Jurkat, Clone E6-1 (cell line): ENCODE results near the gene RAB35. TPM values are rescaled to one million over a fixed set of nuclear protein-coding genes. Genes with fewer than 3 reads are reported as not detected.

Source experiments
- DNase-seq: peaks from one replicate; pipeline ENCODE4 v3.0.0-alpha.2; 2011; ENCODE audit warnings: low read depth, low spot score
- H3K4me3 ChIP-seq: 2 replicates; pipeline ENCODE4 v1.5.1; 2011; ENCODE audit warnings: mild to moderate bottlenecking, low read length, control low read depth, moderate library complexity
- polyA plus RNA-seq: library from polyadenylated mRNA; unstranded; fragments of >200 nt; gene quantifications from one replicate; pipeline ENCODE4 v1.2.1, GENCODE V29; 2012; ENCODE audit warnings: missing spikeins; ENCODE audit not compliant: insufficient read length, insufficient read depth

RAB35 gene
- polyA plus RNA-seq = 68.2 TPM

DNA sequence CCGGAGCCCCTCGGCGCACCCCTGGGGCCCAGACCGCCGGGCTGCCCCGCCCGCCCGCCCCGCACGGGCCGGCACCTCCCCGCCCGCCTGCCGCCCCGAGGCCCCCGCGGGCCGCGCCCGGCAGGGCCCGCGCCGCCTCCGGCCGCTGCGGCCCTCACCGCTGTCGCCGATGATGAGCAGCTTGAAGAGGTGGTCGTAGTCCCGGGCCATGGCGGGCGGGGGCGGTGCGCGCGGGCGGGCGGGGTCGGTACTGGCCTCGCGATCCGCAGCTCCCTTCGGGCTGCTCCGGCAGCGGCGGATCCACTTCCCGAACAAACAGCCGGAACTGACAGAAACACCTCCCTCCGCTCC, at the start of gene RAB35:
Gene RAB35, minus strand, starts transcription at position 313 of the 351 bp plus-strand sequence. Its CDS starts 103 bp downstream, at position 210.
- no peak for DNase-seq
- H3K4me3 ChIP-seq = peak within 1 kb of the TSS; percentile 61

DNA sequence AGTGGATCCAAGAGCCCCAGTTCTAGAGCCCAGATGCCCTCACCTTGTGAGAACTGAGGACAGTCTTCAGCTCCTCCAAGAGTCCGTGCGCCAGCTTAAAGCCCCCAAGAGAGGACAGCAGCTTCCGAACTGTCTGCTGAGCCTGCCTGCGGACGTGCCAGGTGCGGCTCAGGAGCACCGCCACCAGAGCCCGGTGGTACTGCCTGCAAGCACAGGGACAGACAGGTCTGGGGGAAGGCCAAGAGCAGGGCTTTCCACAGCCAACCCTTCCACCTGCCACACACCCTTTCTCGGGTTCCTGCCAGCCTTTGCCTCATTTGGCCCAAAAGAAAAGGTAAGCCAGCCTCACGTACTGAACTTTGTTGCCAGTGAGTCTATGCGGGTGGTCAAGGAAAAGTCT, 47.7 kb upstream of the RAB35 start:
- DNase-seq = no peak
- no peak overlapping the region for H3K4me3 ChIP-seq

DNA sequence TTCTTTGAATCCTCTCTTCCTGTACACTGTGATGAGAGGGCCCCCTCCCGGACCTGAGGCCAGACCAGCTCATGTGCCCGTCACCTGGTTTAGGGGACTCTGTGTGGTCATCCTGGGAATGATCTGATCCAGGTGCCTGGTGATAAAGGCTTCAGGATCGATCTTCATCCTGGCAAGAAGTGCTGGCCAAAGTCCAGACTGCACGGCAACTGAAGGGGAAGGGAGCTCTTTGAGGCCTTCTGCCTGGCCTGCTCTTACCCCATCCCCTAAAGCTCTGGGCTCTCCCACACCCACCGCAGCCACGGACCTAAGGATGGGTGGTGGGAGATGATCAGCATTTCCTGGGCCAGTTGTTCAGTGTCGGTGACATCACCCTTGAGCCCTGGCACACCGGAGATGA, 46.2 kb upstream of the RAB35 start:
- H3K4me3 ChIP-seq = no peak overlapping the region
- no peak for DNase-seq

DNA sequence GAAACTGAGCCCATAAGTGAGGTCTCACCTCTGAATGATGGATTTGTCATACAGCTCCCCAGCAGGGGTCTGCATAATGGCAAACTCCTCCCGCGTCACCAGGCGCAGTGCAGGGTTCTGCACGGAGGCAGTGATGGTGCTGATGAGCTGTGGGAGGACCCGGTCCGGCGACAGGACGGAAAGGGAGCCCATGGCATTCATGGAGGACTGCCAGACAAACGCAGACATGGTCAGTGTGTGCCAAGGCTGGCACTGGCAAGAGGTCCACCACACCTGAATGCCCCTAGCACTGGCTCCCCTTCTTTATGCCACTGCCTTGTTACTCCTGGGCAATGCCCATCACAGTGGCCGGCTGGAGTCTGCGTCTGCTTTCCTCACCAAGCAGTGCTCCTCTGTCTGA, 45.3 kb upstream of the RAB35 start:
- no peak overlapping the region for H3K4me3 ChIP-seq
- DNase-seq = no peak

DNA sequence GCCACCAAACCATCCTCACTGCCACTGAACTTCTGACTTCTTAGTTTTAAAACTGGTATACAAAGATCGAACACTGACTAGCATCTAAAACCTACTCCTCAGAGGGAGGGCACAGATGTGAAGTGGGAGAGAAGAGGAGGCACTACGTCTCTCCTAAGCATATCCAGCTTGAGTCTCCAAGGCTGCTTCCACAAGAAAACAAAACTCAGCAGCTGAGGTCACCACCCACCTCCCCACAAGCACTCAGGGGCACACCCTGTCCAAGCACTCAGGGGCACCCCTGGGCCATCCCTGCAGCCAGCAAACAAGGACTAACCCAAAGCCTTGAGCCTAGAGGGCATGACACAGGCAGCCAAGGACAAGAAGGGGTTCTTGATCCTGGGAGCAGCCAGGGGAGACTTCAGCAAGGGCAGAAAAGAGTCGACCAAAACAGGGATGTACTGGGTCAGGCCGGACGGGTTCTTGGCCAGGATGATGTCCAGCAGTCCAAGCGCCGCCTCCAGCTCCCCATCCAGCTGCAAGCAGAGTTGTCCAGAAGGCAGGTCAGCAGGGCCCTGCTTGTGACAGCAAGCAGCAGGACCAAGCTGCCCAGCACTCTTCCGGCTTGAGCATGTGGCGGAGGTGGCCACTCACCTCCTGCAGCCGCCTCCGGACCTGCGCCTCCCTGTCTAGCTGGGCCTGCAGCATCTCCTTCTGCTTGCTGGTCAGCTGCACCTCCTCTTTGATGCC, 43.1 kb upstream of the RAB35 start:
- no peak for DNase-seq
- H3K4me3 ChIP-seq = no peak overlapping the region

DNA sequence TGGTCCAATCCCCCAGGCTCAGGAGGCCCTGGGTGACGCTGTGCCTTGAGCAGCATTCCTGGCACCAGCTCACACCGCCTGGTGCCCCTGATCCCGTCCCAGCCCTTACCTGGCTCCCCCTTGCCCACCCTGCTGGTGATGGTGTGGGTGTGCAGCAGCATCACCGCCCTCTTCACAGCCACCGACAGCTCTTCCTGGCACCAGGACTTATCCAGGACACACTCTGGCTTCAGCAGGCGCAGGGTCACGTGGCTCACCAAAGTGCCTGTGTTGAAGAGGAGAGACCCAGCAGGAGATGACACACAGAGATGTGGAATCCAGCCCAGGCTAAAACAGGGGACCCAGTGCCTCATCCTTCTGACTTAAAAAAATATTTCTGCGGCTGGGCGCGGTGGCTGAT, 41.8 kb upstream of the RAB35 start:
- no peak overlapping the region for H3K4me3 ChIP-seq
- DNase-seq = no peak

DNA sequence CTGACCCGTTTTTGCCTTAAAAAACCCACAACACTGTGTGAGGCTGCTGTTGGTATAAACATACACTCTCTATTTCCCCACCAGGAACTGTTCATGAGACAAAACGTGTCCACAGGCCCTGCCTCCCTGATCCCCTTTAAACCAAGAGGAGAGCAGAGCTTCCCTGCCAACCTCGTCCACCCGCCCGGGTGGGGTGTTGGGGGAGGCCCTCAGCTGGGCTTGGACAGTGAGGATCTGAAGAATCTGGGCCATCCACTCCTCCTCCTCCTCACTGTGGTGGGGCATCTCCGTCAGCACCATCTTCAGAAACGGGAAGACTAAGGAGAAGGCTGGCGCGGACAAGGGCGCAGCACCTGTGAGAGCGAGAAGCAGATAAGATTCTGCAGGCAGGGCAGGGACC, 41.1 kb upstream of the RAB35 start:
- DNase-seq = no peak
- H3K4me3 ChIP-seq = no peak overlapping the region

DNA sequence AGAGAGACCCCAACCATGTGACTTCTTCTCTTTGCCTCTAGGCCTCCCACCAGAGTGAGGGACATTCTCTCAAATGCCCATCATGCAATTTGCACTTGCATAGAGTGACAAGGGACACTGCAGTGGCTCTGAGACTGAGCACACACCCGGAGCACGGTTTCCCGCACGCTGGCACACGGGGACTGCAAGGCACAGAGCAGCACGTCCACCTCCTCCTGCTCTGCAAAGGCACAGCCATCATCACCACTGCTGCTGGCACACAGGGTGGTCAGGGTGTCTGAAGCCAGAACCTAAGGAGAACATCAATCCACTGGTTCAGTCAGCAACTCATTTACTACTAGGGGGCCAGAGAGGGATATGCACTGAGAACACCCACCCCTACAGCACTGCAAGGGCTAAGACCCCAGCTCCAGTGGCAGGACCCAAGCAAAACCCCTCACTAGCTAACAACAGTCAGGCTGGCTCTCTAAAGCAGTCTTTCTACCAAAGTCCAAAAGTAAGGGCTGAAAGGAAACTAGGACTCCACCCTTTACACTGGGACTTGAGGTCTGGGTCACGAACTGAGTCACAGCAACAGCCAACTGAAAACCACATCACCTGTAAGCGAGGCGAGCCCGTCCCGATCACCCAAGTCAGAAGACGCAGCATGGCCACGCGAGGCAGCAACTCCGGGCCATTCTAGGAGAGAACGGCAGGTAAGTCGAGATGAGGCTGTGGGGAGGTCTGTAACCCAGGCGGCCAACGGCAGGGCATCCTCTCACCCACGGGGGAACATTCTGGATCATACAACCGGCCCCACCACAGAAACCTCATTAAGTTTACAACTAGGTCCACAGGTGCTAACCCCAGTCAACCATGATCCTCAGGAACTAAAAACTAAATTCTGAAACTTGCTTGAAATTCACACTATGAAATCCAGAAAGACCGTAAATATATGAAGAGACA, 40.0 kb upstream of the RAB35 start:
- no peak overlapping the region for H3K4me3 ChIP-seq
- DNase-seq = no peak

DNA sequence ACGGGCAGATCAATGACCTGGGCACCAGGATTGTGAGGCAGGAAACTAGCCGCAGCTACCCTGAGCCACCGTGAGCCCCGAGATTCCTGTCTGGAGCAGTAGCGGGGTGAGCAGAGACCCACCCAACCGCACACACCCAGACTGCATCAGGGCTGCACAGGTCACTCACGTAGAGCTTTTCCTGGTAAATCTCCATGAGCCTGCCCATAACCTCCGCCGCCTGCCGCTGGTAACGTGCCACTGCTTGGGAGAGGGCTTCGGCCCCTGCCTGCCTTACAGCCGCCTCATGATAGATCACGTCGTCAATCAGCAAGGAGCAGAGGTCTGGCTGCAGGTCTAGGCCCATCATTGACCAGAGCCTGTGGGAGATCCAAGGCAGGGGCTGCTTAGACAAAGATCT, 38.5 kb upstream of the RAB35 start:
- no peak for DNase-seq
- H3K4me3 ChIP-seq = no peak overlapping the region

DNA sequence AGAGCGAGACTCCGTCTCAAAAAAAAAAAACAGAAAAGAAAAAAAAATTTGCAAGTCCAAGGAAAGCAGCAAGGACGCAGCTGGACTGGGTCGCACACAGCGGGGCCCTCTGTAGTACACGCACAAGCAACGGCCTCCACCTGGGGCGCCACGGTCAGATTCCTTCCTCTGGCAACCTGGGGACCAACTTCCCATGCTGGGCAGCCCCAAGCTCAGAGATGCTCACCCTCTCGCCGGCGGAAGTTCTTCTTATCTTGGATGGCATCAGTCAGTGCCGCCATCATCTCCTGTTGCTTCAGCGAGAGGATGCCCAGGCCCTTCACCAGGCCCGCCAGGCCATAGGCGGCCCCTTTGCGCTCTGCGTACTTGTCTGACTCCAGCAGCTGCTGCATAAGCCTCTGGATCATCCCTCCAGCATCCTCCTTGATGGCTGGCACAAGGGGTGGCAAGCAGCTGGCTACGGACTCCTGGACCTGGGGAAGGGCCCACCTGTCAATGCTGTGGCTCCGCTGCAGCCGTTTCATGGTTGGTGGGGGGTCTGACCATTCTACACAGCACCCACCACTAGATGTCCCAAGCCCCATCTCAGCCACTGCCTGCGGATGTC, 34.5 kb upstream of the RAB35 start:
- no peak overlapping the region for H3K4me3 ChIP-seq
- DNase-seq = no peak

DNA sequence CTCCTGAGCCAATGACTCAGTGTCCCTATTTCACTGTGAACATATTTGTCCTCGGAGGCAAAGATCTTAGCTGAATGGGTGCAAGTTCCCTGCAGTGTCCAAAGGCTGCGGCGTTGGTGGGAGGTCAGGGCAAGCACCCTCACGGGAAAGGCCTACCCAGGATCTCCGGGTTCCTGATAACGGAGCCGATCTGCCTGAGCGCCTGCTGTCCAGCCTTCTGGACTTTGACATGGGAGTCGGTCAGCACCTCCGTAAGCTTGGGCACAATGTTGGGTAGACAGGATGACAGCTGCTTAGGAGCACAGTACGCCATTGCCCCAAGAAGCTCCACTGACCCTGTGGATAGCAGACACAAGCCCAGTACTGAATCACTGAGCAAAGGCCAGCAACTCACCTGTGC, 31.5 kb upstream of the RAB35 start:
- H3K4me3 ChIP-seq = no peak overlapping the region
- no peak for DNase-seq

DNA sequence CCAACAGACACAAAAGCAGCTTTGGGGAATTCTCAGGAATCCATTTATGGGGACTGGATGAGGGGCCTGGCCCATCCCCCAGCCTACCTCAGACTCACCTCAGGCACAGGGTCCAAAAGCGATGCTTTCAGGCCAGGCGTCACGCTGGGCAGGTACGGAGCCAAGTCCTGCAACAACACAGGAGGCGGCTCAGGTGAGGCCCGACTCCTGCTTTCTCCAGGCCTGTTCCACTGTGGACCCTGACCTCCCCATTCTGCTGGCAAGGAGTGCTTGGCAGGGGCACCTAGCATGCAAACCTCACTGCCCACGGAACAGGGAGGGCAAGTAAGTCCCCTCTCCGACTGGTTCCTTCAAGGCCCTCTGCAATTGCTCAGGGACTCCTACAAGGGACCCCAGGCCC, 28.6 kb upstream of the RAB35 start:
- H3K4me3 ChIP-seq = no peak overlapping the region

DNA sequence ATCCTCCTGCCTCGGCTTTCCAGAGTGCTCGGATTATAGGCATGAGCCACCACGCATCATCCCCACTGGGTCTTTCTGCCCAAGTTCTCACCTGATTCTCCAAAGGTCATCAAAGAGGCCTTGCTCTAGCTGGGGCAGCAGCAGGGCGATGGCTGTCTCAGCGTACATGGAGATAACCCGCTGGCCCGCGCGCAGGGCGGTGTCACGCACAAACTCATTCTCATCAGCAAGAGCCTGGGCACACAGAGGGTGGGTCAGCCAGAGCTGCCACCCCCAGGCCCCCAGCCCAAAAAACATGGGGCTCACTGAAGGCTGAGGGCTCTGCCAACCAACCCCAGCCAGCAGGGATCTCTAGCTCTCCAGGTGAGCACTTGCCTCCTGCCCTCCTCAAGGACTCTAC, 27.7 kb upstream of the RAB35 start:
- no peak overlapping the region for H3K4me3 ChIP-seq
- no peak for DNase-seq

More for the DNA sequence above, 28.6 kb upstream of the RAB35 start:
- DNase-seq = no peak

DNA sequence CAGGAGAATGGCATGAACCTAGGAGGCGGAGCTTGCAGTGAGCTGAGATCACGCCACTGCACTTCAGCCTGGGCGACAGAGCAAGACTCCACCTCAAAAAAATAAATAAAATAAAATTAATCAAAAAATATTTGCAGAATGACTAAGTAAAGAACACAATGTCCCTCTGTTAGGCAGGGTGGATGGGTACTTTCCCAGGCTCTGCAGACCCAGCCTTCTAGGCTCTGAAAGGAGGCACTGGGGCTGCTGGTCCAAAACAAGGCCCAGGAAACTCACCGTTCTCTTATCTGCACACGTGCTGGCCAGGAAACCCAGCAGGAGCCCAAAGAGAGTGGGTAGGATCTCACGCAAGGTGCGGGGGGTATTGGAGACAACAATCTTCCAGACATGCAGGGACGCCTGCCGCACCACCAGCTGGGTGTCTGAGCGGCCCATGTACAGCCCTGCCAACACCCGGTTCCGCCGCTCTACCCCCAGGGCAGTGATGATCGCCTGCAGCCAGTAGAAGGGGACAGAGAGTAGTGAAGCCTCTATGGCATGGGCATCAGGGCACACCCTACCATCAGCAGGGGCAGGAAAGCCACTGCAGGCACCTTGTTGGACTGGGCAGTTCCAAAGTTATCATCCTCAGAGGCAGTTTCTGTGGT, 25.8 kb upstream of the RAB35 start:
- no peak overlapping the region for H3K4me3 ChIP-seq

DNA sequence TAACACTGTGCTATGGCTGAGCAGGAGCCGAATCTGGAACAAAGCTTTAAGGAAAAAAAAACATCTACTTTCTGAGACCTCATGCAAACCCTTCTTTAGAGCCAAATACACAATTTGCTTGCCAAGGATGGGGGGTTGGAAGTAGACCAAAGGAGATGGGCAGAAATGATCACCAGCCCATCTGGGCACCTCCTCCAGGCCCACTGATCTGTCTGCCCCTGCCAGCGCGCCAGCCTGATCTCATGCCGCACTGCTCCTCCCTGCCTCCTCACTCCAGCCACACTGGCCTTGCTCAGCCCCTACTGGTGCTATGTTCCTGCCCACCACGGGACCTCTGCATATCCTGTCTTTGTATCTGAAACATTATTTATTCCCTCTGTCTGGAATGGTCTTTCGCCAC, 24.8 kb upstream of the RAB35 start:
- DNase-seq = no peak
- no peak overlapping the region for H3K4me3 ChIP-seq

More for the DNA sequence above, 25.8 kb upstream of the RAB35 start:
- no peak for DNase-seq

DNA sequence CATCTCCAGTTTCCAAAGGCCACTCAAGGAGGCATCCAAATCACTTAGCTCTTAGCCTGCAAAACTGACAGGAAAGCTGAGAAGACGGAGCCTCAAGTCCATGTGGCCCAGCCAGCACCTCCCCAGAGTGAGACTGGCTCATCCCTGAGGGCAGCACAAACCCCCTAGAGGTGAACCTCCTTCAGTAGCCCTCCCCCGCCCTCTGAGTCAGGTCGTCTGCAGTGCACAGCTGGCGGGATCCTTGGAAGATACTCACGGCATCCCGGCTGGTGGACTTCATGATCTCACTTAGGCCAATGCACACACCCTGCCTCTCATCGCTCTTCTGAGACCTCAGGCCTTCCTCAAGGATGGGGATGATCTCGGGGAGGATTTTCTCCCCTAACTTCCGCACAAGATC, 24.1 kb upstream of the RAB35 start:
- DNase-seq = no peak

DNA sequence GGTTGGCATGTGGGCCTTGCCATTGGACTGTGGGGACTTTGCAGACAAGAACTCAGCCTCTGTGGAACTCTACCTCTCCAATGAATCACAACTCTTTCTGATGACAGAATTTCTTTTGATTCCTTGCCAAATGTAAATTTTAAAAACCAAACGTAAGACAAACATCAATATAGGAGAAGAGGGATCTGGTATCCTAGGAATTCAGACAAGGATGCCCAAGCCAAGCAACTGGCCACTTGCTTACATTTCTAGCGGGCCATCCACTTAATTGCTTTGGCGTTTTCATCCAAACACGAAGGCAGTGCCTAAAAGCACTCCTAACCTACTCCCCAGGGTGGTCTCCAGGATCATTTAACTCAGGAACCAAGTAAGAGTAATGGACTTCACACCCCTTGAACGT, 23.4 kb upstream of the RAB35 start:
- DNase-seq = no peak
- no peak overlapping the region for H3K4me3 ChIP-seq

More for the DNA sequence above, 24.1 kb upstream of the RAB35 start:
- H3K4me3 ChIP-seq = no peak overlapping the region

DNA sequence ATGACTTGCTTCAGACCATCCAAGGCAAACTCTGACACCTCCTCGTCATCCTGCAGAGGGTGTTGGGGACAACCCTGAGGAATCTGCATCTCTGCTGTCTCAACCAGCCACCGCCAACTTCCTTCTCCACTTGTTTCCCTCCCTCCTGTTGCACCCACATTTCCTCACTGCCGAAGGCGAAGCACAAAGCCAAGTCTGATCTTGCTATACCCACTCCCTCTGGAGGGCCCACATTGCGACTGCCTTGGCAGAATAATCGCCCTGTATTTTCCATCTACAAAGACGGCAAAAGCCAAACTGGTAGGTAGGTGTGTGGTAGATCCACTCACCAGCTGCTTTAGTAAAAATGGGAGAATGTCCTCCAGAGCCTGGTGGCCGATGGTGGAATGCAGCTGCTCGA, 21.8 kb upstream of the RAB35 start:
- DNase-seq = no peak
- no peak overlapping the region for H3K4me3 ChIP-seq

DNA sequence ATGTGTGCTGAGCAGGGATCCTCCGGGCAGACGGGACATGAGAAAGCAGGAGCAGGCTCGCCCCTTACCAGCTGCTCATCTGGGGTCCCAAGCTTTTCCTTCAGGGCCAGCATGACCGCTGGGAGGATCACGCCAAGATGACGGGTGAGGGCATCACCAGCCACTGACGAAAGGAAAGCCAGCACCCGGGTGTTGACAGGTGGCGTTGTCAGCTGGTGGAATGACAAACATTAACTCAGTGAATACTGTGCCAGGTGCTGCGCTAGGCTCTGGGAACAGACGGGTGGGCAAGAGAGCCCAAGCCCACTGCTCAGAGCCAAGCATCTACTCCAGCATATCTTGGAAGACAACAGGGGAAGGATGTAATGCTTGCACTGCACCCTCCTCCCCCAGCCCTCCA, 21.3 kb upstream of the RAB35 start:
- DNase-seq = no peak
- H3K4me3 ChIP-seq = no peak overlapping the region
